GM23248 (cell line): Measurements from ENCODE around the gene OR2AE1. TPM values are rescaled to one million over a fixed set of nuclear protein-coding genes. Genes with fewer than 3 reads are reported as not detected.
"Not testable (repeated sequence)": the region's sequence is repeated elsewhere in the genome, so short reads cannot be mapped to it uniquely, and the experiment has no call there.

Experiments
- DNase-seq: peaks from one replicate; pipeline ENCODE4 v3.0.0-alpha.2; 2015
- H2AFZ ChIP-seq: fragments of 200-600 bp; sonication (generic); 2 replicates; pipeline ENCODE4 v1.6.1; 2016; ENCODE audit warnings: antibody characterized with exemption
- H3F3A ChIP-seq: fragments of 200-600 bp; sonication (generic); 2 replicates; pipeline ENCODE4 v1.6.1; 2016; ENCODE audit warnings: mild to moderate bottlenecking, antibody characterized with exemption, mixed run types; ENCODE audit not compliant: insufficient read depth
- H3K27ac ChIP-seq: fragments of 200-600 bp; sonication (generic); 2 replicates; pipeline ENCODE4 v1.5.1; 2016; ENCODE audit warnings: mild to moderate bottlenecking
- H3K27me3 ChIP-seq: fragments of 200-600 bp; sonication (generic); replicated peaks from 2 replicates; pipeline ENCODE4 v1.6.1; 2016; ENCODE audit warnings: mild to moderate bottlenecking; ENCODE audit not compliant: insufficient read depth
- H3K36me3 ChIP-seq: fragments of 200-600 bp; sonication (generic); 2 replicates; pipeline ENCODE4 v1.6.1; 2016; ENCODE audit warnings: low read depth, mild to moderate bottlenecking
- H3K4me1 ChIP-seq: fragments of 200-600 bp; sonication (generic); 2 replicates; pipeline ENCODE4 v1.6.1; 2016; ENCODE audit warnings: mild to moderate bottlenecking; ENCODE audit not compliant: insufficient read depth
- H3K4me2 ChIP-seq: fragments of 200-600 bp; sonication (generic); one replicate; pipeline ENCODE4 v1.6.1; 2016; ENCODE audit warnings: mild to moderate bottlenecking; ENCODE audit not compliant: unreplicated experiment
- H3K4me3 ChIP-seq: fragments of 200-600 bp; sonication (generic); 2 replicates; pipeline ENCODE4 v1.5.1; 2016; ENCODE audit warnings: mild to moderate bottlenecking
- H3K79me2 ChIP-seq: fragments of 200-600 bp; sonication (generic); 2 replicates; pipeline ENCODE4 v1.6.1; 2016; ENCODE audit warnings: mild to moderate bottlenecking; ENCODE audit not compliant: insufficient read depth
- H3K9ac ChIP-seq: fragments of 200-600 bp; sonication (generic); 2 replicates; pipeline ENCODE4 v1.6.1; 2016; ENCODE audit warnings: mild to moderate bottlenecking
- H3K9me2 ChIP-seq: fragments of 200-600 bp; sonication (generic); 2 replicates; pipeline ENCODE4 v1.6.1; 2016; ENCODE audit warnings: mixed run types, mild to moderate bottlenecking, moderate library complexity; ENCODE audit not compliant: insufficient read depth
- H3K9me3 ChIP-seq: fragments of 200-600 bp; sonication (generic); one replicate; pipeline ENCODE4 v1.6.1; 2017; ENCODE audit warnings: low read depth
- H4K20me1 ChIP-seq: fragments of 200-600 bp; sonication (generic); 2 replicates; pipeline ENCODE4 v1.6.0; 2016; ENCODE audit not compliant: insufficient read depth
- EZH2 ChIP-seq: fragments of 200-600 bp; sonication (generic); IDR thresholded peaks from 2 replicates; pipeline ENCODE4 v1.6.1; 2018; ENCODE audit warnings: antibody characterized with exemption, mild to moderate bottlenecking; ENCODE audit not compliant: insufficient read depth, poor library complexity, severe bottlenecking
- EZH2phosphoT487 ChIP-seq: fragments of 200-600 bp; sonication (generic); IDR thresholded peaks from 2 replicates; pipeline ENCODE4 v1.6.1; 2018; ENCODE audit warnings: antibody characterized with exemption, moderate library complexity, mild to moderate bottlenecking, low read depth; ENCODE audit not compliant: insufficient read depth
- WGBS, 2 experiments: methylation state at CpG; one replicate each; pipeline ENCODE4 v1.1.6; 2015 to 2017; ENCODE audit warnings: low lambda C conversion rate in 2 of 2, low coverage in 1 of 2; ENCODE audit errors: missing lambda C conversion rate in 2 of 2; 5-methylcytosine and 5-hydroxymethylcytosine counted together
- in situ Hi-C: fragments of 300-500 bp; cut with MboI; formaldehyde crosslinking; loops from 2 replicates; pipeline ENCODE4 v1.15.0; 2020
- polyA plus RNA-seq: library from polyadenylated mRNA; unstranded; fragments of >200 nt; fragmentation: Nextera tagmentation; extraction: Ambion mirVana; gene quantifications from 2 replicates; pipeline ENCODE4 v1.2.1, GENCODE V29; 2016
- total RNA-seq: library from RNA; depleted of rRNA; stranded (reverse); fragments of >200 nt; shearing (Covaris generic); gene quantifications from 2 replicates; pipeline ENCODE4 v1.2.3, GENCODE V29; 2014

Gene OR2AE1
- total and polyA plus RNA-seq, 2 experiments from 2014 or later = not detected

DNA sequence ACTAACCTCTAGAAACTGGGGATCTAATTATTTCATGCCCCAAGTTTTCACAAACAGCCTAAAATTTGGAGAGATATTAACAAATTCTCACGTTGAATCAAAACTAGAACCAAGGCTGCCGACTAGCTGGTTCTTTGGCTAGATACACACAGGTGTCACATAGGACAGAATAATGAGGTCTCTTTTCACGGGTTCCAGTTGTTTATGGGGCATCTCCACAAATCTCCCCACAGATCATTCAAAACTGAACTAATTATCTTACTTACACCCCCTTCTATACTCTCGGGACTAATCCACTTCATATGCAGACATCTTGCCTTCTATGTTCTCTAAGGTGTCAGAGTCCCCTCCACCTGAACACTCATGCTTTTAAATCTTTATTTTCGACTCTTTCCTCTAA lies 16.4 kb upstream of the OR2AE1 start:
- WGBS, 2 experiments = 80 to 87% methylated on average over 5 of the region's 5 CpGs
- Histone ChIP-seq H3K27me3 (no peaks in the 10 kb centered on the region), H3F3A (0 out of 2 replicates have a peak, but pooled peaks cover 5% of the 10 kb centered on the region), H3K9me3 (no peaks in the 10 kb centered on the region), H3K9me2 (no peaks in the 10 kb centered on the region), H3K4me2 (no peak overlapping the region), H3K4me1 (no peaks in the 10 kb centered on the region), H3K36me3 (no peaks in the 10 kb centered on the region), H3K79me2 (no peaks in the 10 kb centered on the region), H3K27ac (no peak overlapping the region), H4K20me1 (no peaks in the 10 kb centered on the region), H2AFZ (no peak overlapping the region), H3K9ac (no peak overlapping the region), H3K4me3 (no peak overlapping the region)
- in situ Hi-C loops = no loop called here
- no peak for TF ChIP-seq EZH2phosphoT487
- TF ChIP-seq EZH2 = no peak
- DNase-seq = no peak

DNA sequence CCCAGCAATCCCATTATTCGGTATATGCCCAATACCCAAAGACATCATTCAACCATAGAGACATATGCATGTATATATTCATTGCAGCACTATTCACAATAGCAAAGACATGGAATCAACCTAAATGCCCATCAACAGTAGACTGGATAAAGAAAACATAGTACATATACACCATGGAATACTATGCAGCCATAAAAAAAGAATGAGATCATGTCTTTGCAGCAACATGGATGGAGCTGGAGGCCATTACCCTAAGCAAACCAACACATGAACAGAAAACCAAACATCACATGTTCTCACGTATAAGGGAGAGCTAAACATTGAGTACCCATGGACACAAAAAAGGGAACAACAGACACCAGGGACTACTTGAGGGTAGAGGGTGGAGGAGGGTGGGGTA lies 13.5 kb upstream of the OR2AE1 start:
- H3K27ac ChIP-seq, in situ Hi-C loops, DNase-seq, H3K79me2 ChIP-seq, H3F3A ChIP-seq, H3K9me3 ChIP-seq, H3K9ac ChIP-seq, H3K4me1 ChIP-seq, H3K27me3 ChIP-seq, H3K4me3 ChIP-seq, H3K36me3 ChIP-seq, H4K20me1 ChIP-seq, H3K9me2 ChIP-seq, H3K4me2 ChIP-seq, H2AFZ ChIP-seq: not testable (repeated sequence)
- 66 to 86% methylated on average over 2 of the region's 2 CpGs for WGBS, 2 experiments

GRCh38 chr7:99888366-99888765 lies 11.5 kb upstream of the OR2AE1 start:
- H3K79me2 ChIP-seq, H3K9me3 ChIP-seq, H3K4me3 ChIP-seq, H3K27me3 ChIP-seq, H3K4me1 ChIP-seq, H4K20me1 ChIP-seq, H3K36me3 ChIP-seq, H3K4me2 ChIP-seq, H3K27ac ChIP-seq, in situ Hi-C loops, H3K9me2 ChIP-seq, H3K9ac ChIP-seq, H2AFZ ChIP-seq, DNase-seq, H3F3A ChIP-seq: not testable (repeated sequence)
- 73 to 87% methylated on average over 2 to 25 of the region's 29 CpGs for WGBS, 2 experiments

DNA sequence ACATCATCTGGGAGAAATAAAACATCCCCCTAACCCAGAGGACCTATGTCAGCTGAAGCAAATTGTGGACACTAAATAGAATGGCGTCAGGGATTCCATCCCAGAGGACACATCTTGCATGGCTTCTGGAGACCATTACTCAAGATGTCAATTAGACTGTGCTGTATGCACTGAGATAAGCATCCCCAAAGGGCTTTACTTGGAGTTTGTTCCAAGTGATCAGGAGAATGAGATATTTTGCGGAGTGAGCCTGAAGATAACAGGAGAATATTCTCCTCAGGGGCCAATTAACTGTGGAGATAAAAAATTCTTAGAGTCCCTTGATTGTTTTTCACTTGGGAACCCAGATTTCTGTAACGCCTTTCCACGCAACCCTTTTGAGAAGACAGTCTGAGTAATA lies 4.5 kb upstream of the OR2AE1 start:
- in situ Hi-C loops = no loop called here
- Histone ChIP-seq H3K4me2 (no peak overlapping the region), H3K79me2 (no peaks in the 10 kb centered on the region), H4K20me1 (no peaks in the 10 kb centered on the region), H3K4me3 (no peak overlapping the region), H3K36me3 (no peaks in the 10 kb centered on the region), H3K4me1 (no peaks in the 10 kb centered on the region), H3K27me3 (no peaks in the 10 kb centered on the region), H3K9me3 (no peaks in the 10 kb centered on the region), H3K9ac (no peak overlapping the region), H3K9me2 (no peaks in the 10 kb centered on the region), H2AFZ (no peak overlapping the region), H3F3A (no peaks in the 10 kb centered on the region), H3K27ac (no peak overlapping the region)
- no peak for DNase-seq
- WGBS, 2 experiments = 92 to 97% methylated on average over 4 of the region's 4 CpGs
- TF ChIP-seq EZH2phosphoT487 = no peak
- no peak for TF ChIP-seq EZH2

DNA sequence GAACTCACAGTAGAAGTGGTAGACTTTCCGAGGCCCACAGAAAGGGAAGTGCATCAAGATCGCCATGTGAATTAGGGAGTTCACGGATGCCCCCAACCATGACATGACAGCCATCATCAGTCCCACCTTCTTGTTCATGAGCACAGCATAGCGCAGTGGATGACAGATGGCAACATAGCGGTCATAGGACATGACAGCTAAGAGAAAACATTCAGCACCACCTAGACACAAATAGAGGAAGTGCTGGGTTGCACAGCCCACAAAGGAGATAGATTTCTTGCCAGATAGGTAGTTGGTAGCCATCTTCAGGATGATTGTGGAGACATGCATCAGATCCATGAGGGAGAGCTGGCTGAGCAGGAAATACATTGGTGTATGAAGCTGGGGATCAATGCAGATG lies 342 bp downstream of the OR2AE1 start:
- Histone ChIP-seq H3K4me2 (no peak overlapping the region), H4K20me1 (no peaks in the 10 kb centered on the region), H3K27me3 (no peaks in the 10 kb centered on the region), H3K9me2 (no peaks in the 10 kb centered on the region), H3K9me3 (no peaks in the 10 kb centered on the region), H3F3A (no peaks in the 10 kb centered on the region), H3K4me1 (no peaks in the 10 kb centered on the region), H3K4me3 (no peak overlapping the region), H3K27ac (no peak overlapping the region), H3K79me2 (no peaks in the 10 kb centered on the region), H3K36me3 (no peaks in the 10 kb centered on the region), H3K9ac (no peak overlapping the region), H2AFZ (no peak overlapping the region)
- no peak for DNase-seq
- in situ Hi-C loops = no loop called here
- WGBS, 2 experiments = 85 to 86% methylated on average over 5 of the region's 5 CpGs
- TF ChIP-seq EZH2phosphoT487 = no peak
- no peak for TF ChIP-seq EZH2
